ENCODE results near the gene RPRD2. TPM values are rescaled to one million over a fixed set of nuclear protein-coding genes. Genes with fewer than 3 reads are reported as not detected.

RPRD2 gene
- total RNA-seq, 1 experiment from 2014 or later = 29.9 TPM

DNA sequence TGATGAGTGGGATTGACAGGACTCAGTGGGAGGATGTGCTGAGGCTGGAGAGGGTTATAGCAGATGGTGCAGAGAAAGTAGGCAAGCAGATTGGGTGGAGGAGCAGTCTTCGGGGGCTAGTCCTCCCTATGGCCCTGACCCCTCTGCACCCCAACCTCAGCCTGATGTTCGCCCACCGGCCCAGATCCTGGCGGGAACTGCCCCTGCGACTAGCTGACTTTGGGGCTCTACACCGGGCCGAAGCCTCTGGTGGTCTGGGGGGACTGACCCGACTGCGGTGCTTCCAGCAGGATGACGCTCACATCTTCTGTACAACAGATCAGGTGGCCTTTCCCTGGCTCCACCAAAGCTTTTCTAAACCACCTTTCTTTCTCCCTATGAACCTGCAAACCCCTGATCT lies 134.4 kb downstream of the RPRD2 start:
- no peaks in the 10 kb centered on the region for H3K4me1 ChIP-seq (ENCODE audit: low read length)
- H3K9me2 ChIP-seq (replicated peaks; ENCODE audit: insufficient read depth, low read length) = no peaks in the 10 kb centered on the region
- H3K27me3 ChIP-seq (ENCODE audit: low read length) = no peaks in the 10 kb centered on the region
- no peaks in the 10 kb centered on the region for H4K20me1 ChIP-seq (ENCODE audit: insufficient read depth, low read depth, low read length)
- H3K9ac ChIP-seq (ENCODE audit: low read length) = no peak overlapping the region
- no peak overlapping the region for H3K4me2 ChIP-seq (ENCODE audit: low read depth, low read length, poor library complexity, severe bottlenecking)
- H3K79me2 ChIP-seq (ENCODE audit: low read length) = no peaks in the 10 kb centered on the region
- H3K27ac ChIP-seq (ENCODE audit: low read length) = no peak overlapping the region
- H3K4me3 ChIP-seq (ENCODE audit: low read length) = no peak overlapping the region
- H3K9me3 ChIP-seq (ENCODE audit: low read length) = no peaks in the 10 kb centered on the region
- H3K36me3 ChIP-seq (ENCODE audit: insufficient read depth, low read length) = peaks cover 9% of the 10 kb centered on the region; the same call in 1 of the 2 replicates
- DNase-seq = no peak
- H2AFZ ChIP-seq (ENCODE audit: low read length) = no peak overlapping the region

DNA sequence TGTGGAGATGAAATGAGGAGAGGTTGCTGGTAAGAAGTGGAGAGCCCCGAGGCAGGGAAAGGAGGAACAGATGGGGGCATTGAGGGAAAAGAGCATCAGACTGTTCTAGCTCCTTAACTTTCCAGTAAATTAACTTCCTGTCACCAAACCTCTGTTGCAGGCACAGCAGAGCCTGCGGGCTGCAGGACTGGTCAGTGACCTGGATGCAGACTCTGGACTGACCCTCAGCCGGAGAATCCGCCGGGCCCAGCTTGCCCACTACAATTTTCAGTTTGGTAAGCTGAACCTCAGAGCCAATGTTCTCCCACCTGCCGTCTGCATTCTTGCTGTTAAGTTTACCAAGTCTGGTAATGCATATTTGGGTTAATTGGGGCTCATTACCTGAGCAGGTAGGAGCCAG lies 141.5 kb downstream of the RPRD2 start:
- no peak overlapping the region for H3K4me2 ChIP-seq (ENCODE audit: low read depth, low read length, poor library complexity, severe bottlenecking)
- no peak overlapping the region for H3K27ac ChIP-seq (ENCODE audit: low read length)
- H3K4me1 ChIP-seq (ENCODE audit: low read length) = peaks cover 11% of the 10 kb centered on the region
- H3K4me3 ChIP-seq (ENCODE audit: low read length) = no peak overlapping the region
- H3K36me3 ChIP-seq (ENCODE audit: insufficient read depth, low read length) = peaks cover 12% of the 10 kb centered on the region; the same call in 1 of the 2 replicates
- no peaks in the 10 kb centered on the region for H4K20me1 ChIP-seq (ENCODE audit: insufficient read depth, low read depth, low read length)
- H3K79me2 ChIP-seq (ENCODE audit: low read length) = no peaks in the 10 kb centered on the region
- no peaks in the 10 kb centered on the region for H3K9me3 ChIP-seq (ENCODE audit: low read length)
- no peaks in the 10 kb centered on the region for H3K27me3 ChIP-seq (ENCODE audit: low read length)
- no peak overlapping the region for H3K9ac ChIP-seq (ENCODE audit: low read length)
- no peak overlapping the region for H2AFZ ChIP-seq (ENCODE audit: low read length)
- DNase-seq = no peak
- no peaks in the 10 kb centered on the region for H3K9me2 ChIP-seq (replicated peaks; ENCODE audit: insufficient read depth, low read length)

DNA sequence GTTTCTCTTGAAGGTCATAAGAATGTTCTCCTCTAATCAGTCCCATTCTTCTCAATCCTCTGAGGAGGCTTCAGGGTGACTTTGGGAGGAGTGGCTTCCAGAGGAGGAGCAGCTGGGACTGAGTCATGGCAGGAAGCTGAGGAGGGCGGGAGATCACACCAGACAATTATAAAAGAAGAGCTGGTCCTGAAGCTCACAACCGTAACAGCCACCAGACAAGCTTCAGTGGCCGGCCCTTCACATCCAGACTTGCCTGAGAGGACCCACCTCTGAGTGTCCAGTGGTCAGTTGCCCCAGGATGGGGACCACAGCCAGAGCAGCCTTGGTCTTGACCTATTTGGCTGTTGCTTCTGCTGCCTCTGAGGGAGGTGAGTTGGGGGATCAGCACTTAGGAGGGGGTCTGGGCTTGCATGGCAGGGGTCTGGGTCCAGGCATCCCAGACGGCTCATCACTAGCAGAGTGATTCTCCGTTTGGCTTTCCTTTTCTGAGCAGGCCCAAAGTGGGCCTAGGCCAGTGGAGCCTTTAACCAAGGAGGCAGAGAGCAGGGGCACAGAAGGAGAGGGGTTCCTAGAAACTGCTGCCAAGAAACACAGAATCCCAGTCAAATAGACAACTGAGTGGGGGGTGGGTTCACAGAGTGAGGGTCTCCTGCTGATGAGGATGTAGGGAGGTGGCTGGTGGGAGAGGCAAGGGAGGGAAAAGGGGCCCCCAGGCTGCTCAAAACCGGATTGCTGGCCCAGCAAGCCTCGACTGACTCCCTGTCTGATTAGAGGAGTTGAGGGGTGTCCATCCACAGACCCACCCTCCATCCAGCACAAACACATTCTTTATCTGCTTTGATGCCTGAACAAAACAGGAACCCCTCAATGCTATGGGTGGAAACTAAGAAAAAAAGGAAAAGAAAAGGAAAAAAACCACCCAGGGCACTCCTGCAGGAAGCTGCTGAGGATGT lies 144.2 kb downstream of the RPRD2 start, which contains the start of gene ECM1:
Gene ECM1, plus strand, starts transcription at position 198 of the 953 bp plus-strand sequence. Its CDS starts 101 bp downstream, at position 299.
- peaks cover 7% of the 10 kb centered on the region; the same call in 1 of the 2 replicates for H3K36me3 ChIP-seq (ENCODE audit: insufficient read depth, low read length)
- no peaks in the 10 kb centered on the region for H4K20me1 ChIP-seq (ENCODE audit: insufficient read depth, low read depth, low read length)
- H3K4me1 ChIP-seq (ENCODE audit: low read length) = peaks cover 15% of the 10 kb centered on the region
- H3K9me3 ChIP-seq (ENCODE audit: low read length) = no peaks in the 10 kb centered on the region
- no peak within 1 kb of the TSS for H3K27ac ChIP-seq (ENCODE audit: low read length)
- H3K4me3 ChIP-seq (ENCODE audit: low read length) = no peak within 1 kb of the TSS
- H2AFZ ChIP-seq (ENCODE audit: low read length) = no peak within 1 kb of the TSS
- no peak within 1 kb of the TSS for H3K9ac ChIP-seq (ENCODE audit: low read length)
- no peaks in the 10 kb centered on the region for H3K9me2 ChIP-seq (replicated peaks; ENCODE audit: insufficient read depth, low read length)
- no peaks in the 10 kb centered on the region for H3K79me2 ChIP-seq (ENCODE audit: low read length)
- no peak for DNase-seq
- no peak within 1 kb of the TSS for H3K4me2 ChIP-seq (ENCODE audit: low read depth, low read length, poor library complexity, severe bottlenecking)
- H3K27me3 ChIP-seq (ENCODE audit: low read length) = no peaks in the 10 kb centered on the region

DNA sequence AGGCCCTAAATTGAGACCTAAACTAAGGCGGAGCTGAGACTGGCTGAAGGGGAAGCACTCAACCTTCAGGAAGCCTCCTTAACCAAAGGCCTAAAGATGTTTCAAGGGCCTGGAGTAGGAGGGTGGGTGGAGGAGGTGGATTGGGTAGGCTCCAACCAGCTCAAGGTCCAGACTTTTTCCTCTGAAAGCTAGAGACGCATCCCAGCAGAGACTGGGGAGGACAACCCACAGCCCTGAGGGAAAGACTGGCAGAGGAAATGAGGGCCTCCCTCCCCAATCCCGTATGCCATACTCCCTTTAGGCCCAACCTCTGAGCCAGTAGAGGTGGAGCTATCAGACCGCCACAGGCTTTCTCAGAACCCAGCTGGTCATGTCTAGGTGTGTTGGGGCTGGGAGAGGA lies 145.0 kb downstream of the RPRD2 start:
- Histone ChIP-seq H3K27ac (ENCODE audit: low read length) (no peak overlapping the region), H3K4me2 (ENCODE audit: low read depth, low read length, poor library complexity, severe bottlenecking) (no peak overlapping the region), H2AFZ (ENCODE audit: low read length) (no peak overlapping the region), H3K79me2 (ENCODE audit: low read length) (no peaks in the 10 kb centered on the region), H3K4me3 (ENCODE audit: low read length) (no peak overlapping the region), H3K9me3 (ENCODE audit: low read length) (no peaks in the 10 kb centered on the region), H3K9me2 (replicated peaks; ENCODE audit: insufficient read depth, low read length) (no peaks in the 10 kb centered on the region), H3K9ac (ENCODE audit: low read length) (no peak overlapping the region), H4K20me1 (ENCODE audit: insufficient read depth, low read depth, low read length) (no peaks in the 10 kb centered on the region), H3K27me3 (ENCODE audit: low read length) (no peaks in the 10 kb centered on the region), H3K4me1 (ENCODE audit: low read length) (peaks cover 15% of the 10 kb centered on the region), H3K36me3 (ENCODE audit: insufficient read depth, low read length) (peaks cover 7% of the 10 kb centered on the region; the same call in 1 of the 2 replicates)
- no peak for DNase-seq

DNA sequence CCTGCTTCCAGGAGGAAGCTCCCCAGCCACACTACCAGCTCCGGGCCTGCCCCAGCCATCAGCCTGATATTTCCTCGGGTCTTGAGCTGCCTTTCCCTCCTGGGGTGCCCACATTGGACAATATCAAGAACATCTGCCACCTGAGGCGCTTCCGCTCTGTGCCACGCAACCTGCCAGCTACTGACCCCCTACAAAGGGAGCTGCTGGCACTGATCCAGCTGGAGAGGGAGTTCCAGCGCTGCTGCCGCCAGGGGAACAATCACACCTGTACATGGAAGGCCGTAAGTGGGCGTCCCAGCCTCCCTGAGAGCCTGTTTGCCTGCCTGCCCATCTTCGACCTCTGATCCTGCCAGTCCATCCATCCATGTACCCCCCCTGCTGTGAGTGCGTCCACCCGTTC lies 147.6 kb downstream of the RPRD2 start:
- DNase-seq = no peak
- H3K27ac ChIP-seq (ENCODE audit: low read length) = no peak overlapping the region
- H4K20me1 ChIP-seq (ENCODE audit: insufficient read depth, low read depth, low read length) = no peaks in the 10 kb centered on the region
- H3K9me3 ChIP-seq (ENCODE audit: low read length) = no peaks in the 10 kb centered on the region
- no peaks in the 10 kb centered on the region for H3K79me2 ChIP-seq (ENCODE audit: low read length)
- no peaks in the 10 kb centered on the region for H3K36me3 ChIP-seq (ENCODE audit: insufficient read depth, low read length)
- no peaks in the 10 kb centered on the region for H3K27me3 ChIP-seq (ENCODE audit: low read length)
- H3K4me1 ChIP-seq (ENCODE audit: low read length) = peaks cover 28% of the 10 kb centered on the region
- H2AFZ ChIP-seq (ENCODE audit: low read length) = no peak overlapping the region
- no peak overlapping the region for H3K4me3 ChIP-seq (ENCODE audit: low read length)
- no peak overlapping the region for H3K4me2 ChIP-seq (ENCODE audit: low read depth, low read length, poor library complexity, severe bottlenecking)
- no peaks in the 10 kb centered on the region for H3K9me2 ChIP-seq (replicated peaks; ENCODE audit: insufficient read depth, low read length)
- no peak overlapping the region for H3K9ac ChIP-seq (ENCODE audit: low read length)

DNA sequence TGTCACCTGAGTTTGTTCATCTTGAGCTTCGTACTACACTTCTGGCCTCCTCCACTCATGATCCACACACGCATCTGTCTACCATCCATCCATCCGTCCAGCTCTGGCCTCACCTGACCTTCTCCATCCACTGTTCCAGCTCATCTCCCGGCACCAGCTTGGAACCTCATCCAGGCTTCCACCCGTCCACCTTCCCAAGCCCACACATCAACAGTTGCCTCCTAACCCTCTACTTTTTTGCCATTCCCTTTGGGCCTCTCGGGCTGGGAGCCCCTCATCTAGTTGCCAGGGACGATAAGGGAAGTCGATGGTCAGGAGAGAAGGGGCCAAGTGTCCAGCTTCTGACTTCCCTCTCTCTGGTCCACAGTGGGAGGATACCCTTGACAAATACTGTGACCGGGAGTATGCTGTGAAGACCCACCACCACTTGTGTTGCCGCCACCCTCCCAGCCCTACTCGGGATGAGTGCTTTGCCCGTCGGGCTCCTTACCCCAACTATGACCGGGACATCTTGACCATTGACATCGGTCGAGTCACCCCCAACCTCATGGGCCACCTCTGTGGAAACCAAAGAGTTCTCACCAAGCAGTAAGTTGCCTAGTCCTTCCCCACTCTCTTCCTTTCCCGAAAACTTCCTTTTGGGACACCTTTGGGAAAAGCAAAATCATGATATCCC lies 148.2 kb downstream of the RPRD2 start:
- Histone ChIP-seq H3K9me3 (ENCODE audit: low read length) (no peaks in the 10 kb centered on the region), H2AFZ (ENCODE audit: low read length) (no peak overlapping the region), H3K36me3 (ENCODE audit: insufficient read depth, low read length) (no peaks in the 10 kb centered on the region), H3K4me1 (ENCODE audit: low read length) (peaks cover 33% of the 10 kb centered on the region), H4K20me1 (ENCODE audit: insufficient read depth, low read depth, low read length) (no peaks in the 10 kb centered on the region), H3K4me3 (ENCODE audit: low read length) (no peak overlapping the region), H3K79me2 (ENCODE audit: low read length) (no peaks in the 10 kb centered on the region), H3K27ac (ENCODE audit: low read length) (no peak overlapping the region), H3K9ac (ENCODE audit: low read length) (no peak overlapping the region), H3K9me2 (replicated peaks; ENCODE audit: insufficient read depth, low read length) (no peaks in the 10 kb centered on the region), H3K27me3 (ENCODE audit: low read length) (no peaks in the 10 kb centered on the region), H3K4me2 (ENCODE audit: low read depth, low read length, poor library complexity, severe bottlenecking) (no peak overlapping the region)
- no peak for DNase-seq

DNA sequence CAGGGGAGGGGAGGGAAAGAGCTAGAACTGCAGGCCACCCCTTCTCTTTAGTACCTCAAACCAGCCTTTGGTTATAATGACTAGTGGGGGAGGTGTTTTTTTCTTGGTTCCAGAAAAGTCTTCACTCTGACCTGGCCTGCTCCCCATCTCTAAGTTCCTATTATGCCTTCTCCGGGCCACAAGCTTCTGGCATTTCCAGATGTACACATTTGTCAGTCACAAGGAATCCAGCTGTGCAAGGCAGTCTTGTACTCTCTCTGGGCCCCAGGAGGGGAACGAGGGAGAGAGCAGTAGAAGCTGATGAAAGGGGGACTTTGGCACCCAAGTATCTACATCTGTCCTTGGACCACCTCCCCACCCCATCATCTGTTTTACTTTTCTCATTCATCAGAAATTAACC lies 148.9 kb downstream of the RPRD2 start:
- no peak overlapping the region for H3K27ac ChIP-seq (ENCODE audit: low read length)
- H3K4me2 ChIP-seq (ENCODE audit: low read depth, low read length, poor library complexity, severe bottlenecking) = no peak overlapping the region
- H3K36me3 ChIP-seq (ENCODE audit: insufficient read depth, low read length) = no peaks in the 10 kb centered on the region
- H2AFZ ChIP-seq (ENCODE audit: low read length) = no peak overlapping the region
- H3K4me3 ChIP-seq (ENCODE audit: low read length) = no peak overlapping the region
- H3K4me1 ChIP-seq (ENCODE audit: low read length) = peaks cover 41% of the 10 kb centered on the region
- DNase-seq = no peak
- no peaks in the 10 kb centered on the region for H3K9me2 ChIP-seq (replicated peaks; ENCODE audit: insufficient read depth, low read length)
- H3K9me3 ChIP-seq (ENCODE audit: low read length) = no peaks in the 10 kb centered on the region
- no peaks in the 10 kb centered on the region for H3K27me3 ChIP-seq (ENCODE audit: low read length)
- H3K9ac ChIP-seq (ENCODE audit: low read length) = no peak overlapping the region
- H3K79me2 ChIP-seq (ENCODE audit: low read length) = no peaks in the 10 kb centered on the region
- no peaks in the 10 kb centered on the region for H4K20me1 ChIP-seq (ENCODE audit: insufficient read depth, low read depth, low read length)

DNA sequence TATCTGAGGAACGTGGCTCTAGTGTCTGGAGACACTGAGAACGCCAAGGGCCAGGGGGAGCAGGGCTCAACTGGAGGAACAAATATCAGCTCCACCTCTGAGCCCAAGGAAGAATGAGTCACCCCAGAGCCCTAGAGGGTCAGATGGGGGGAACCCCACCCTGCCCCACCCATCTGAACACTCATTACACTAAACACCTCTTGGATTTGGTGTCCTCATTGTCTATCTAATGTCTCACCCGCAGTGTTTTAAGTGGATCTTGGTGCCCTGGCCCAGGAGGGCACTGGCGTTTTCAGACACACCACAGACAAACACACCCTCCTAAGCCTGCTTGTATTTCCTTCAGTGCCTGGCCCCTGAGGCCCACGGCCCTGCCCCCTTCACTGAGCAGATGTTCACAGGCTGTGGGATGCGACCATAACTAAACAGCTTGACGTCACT lies 149.4 kb downstream of the RPRD2 start:
- Histone ChIP-seq H3K9me2 (replicated peaks; ENCODE audit: insufficient read depth, low read length) (no peaks in the 10 kb centered on the region), H3K4me1 (ENCODE audit: low read length) (peaks cover 41% of the 10 kb centered on the region), H2AFZ (ENCODE audit: low read length) (no peak overlapping the region), H4K20me1 (ENCODE audit: insufficient read depth, low read depth, low read length) (no peaks in the 10 kb centered on the region), H3K27me3 (ENCODE audit: low read length) (no peaks in the 10 kb centered on the region), H3K9me3 (ENCODE audit: low read length) (no peaks in the 10 kb centered on the region), H3K4me2 (ENCODE audit: low read depth, low read length, poor library complexity, severe bottlenecking) (no peak overlapping the region), H3K9ac (ENCODE audit: low read length) (no peak overlapping the region), H3K79me2 (ENCODE audit: low read length) (no peaks in the 10 kb centered on the region), H3K27ac (ENCODE audit: low read length) (no peak overlapping the region), H3K4me3 (ENCODE audit: low read length) (no peak overlapping the region), H3K36me3 (ENCODE audit: insufficient read depth, low read length) (no peaks in the 10 kb centered on the region)
- no peak for DNase-seq
